GM12891 (cell line): ENCODE results near the gene SIK3.

Experiments used
- DNase-seq: peaks from one replicate; pipeline ENCODE4 v3.0.0; 2011; ENCODE audit warnings: low spot score; ENCODE audit not compliant: insufficient read length
- FAIRE-seq: peaks from 2 replicates; lab custom pipeline; 2011; peaks lifted over from hg19 to GRCh38; lab: Jason Lieb, UNC
- PAX5 ChIP-seq: IDR thresholded peaks from 2 replicates; pipeline ENCODE4 v1.6.1; 2011; ENCODE audit warnings: low read length, moderate library complexity, mild to moderate bottlenecking; ENCODE audit not compliant: insufficient read depth, severe bottlenecking
- POLR2A ChIP-seq: IDR thresholded peaks from 2 replicates; pipeline ENCODE4 v1.6.1; 2011; ENCODE audit warnings: low read depth, low read length, control low read depth
- POLR2AphosphoS5 ChIP-seq: IDR thresholded peaks from 2 replicates; pipeline ENCODE4 v1.6.1; 2011; ENCODE audit warnings: low read depth, low read length, control low read depth
- POU2F2 ChIP-seq: IDR thresholded peaks from 2 replicates; pipeline ENCODE4 v1.6.1; 2011; ENCODE audit warnings: low read depth, mild to moderate bottlenecking, control low read depth, low read length, moderate library complexity
- SPI1 ChIP-seq: IDR thresholded peaks from 2 replicates; pipeline ENCODE4 v1.6.1; 2011; ENCODE audit warnings: low read depth, low read length, control low read depth
- TAF1 ChIP-seq: IDR thresholded peaks from 2 replicates; pipeline ENCODE4 v1.6.1; 2011; ENCODE audit warnings: low read depth, low read length, control low read depth

SIK3 gene

DNA sequence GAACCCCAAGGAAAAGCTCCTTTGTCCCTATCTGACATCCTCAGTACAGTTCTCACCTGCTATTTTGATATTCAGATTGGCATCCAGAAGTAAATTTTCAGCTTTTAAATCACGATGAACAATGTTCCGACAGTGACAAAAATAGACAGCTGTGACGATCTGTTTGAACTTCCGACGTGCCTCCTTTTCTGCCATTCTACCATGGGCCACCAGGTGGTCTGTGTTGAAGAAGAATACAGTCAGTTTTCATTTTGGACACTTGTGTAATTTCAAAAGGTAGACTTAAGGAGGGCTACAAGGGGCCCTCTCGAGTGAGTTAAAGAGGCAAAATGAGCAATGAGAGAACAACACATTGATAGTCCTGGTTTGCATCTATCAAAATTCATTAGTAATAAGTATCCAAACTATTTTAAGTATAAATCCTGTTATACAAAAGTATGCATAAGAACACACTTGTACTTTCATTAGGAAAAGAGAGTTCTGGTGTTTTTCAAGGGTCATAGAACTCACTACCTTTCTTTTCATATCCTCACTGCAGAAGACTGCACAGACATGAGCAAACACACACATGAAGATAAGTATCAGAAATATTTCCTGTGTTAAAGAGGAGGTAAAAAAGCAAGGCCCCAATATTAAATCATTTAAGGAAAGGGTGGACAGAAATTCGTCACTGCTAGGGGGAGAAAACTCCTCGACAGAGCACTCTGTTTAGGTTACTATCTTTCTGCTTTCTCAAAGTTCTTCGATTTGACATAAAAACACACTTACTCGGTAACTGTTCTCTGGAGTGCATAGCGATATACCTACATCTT is 170.9 kb downstream of the SIK3 start:
- FAIRE-seq (peak; percentile 91), DNase-seq (no peak)

DNA sequence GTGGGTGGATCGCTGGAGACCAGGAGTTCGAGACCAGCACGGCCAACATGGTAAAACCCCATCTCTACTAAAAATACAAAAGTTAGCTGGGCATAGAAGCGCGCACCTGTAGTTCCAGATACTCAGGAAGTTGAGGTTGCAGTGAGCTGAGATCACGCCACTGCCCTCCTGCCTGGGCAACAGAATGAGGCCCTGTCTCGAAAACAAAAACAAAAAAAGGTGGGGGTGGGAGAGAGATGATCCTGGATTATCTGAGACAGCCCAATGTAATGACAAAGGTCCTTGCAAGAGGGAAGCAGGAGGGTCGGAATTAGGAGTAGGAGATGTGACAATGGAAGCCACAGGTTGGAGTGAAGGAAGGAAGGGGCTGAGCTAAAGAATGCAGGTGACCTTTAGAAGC is 173.2 kb downstream of the SIK3 start:
- TF ChIP-seq TAF1, result no peak
- no peak for TF ChIP-seq POLR2AphosphoS5
- FAIRE-seq (no peak), DNase-seq (no peak)

More for the DNA sequence above, 170.9 kb downstream of the SIK3 start:
- TF ChIP-seq PAX5 (no peak), POU2F2 (no peak), TAF1 (no peak), POLR2AphosphoS5 (no peak), SPI1 (no peak), POLR2A (no peak)

DNA sequence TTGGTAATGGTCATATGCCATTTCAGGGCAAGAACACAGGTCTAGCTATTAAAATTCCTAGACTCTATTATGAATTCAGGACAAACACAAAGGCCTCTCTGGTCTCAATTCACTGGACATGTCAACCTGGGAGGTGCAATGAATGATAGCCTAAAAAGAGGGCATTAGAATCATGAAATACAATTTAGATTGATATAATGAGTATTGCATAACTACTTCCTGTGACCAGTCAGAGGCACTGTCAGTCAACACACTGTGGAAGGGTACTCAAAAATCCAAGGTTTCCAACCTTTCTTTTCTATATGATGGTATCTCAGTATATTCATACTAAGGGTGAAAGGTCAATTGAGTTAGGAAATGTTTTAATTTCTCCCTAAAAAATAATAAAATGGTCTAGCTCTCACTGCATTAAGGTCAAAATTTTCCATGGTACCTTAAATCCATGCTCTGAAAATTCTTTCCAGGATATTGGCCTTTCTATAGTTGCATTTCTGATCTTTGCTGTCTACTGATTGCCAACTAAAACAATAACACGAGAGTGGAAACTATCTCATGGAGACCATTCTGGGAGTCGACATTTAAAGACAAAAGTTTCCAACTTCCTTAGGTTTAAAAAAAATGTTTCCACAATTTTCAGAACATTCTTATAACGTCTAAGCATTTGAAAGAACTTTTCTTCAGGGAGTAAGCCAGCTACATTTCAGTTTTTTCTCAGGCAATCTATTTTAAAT is 179.1 kb downstream of the SIK3 start:
- no peak for TF ChIP-seq POLR2AphosphoS5
- DNase-seq (no peak), FAIRE-seq (no peak)

DNA sequence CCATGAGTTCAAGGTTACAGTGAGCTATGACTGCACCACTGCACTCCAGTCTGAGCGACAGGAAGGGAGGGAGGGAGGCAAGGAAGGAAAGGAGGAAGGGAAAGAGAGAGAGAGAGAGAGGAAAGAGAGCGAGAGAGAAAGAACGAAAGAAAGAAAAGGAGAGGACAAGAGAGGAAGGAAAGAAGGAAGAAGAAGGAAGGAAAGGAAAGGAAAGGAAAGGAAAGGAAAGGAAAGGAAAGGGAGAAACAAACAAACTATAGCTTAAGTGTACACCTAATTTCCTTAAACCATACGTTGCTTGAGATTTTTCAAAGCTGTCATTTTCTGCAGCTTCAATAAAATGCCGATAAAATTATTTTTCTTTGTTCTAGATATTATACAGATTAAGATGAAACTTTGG is 180.6 kb downstream of the SIK3 start:
- DNase-seq, result no peak
- TF ChIP-seq POLR2AphosphoS5 (no peak), POU2F2 (no peak), SPI1 (no peak), PAX5 (no peak), POLR2A (no peak), TAF1 (no peak)
- no peak for FAIRE-seq

DNA sequence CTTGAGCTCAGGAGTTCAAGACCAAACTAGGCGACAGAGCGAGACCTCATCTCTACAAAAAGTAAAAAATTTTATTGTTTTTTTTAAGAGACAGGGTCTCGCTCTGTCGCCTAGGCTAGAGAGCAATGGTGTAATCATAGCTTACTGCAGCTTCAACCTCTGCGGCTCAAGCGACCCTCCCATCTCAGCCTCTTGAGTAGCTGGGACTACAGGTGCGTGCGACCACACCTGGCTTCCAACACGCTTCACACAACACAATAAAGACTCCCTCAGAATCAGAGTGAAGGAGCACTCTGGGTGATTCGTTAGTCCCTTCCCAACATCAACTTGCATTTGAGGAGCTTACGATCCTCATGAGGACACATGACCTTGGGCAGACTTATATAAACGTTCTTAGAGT is 181.3 kb downstream of the SIK3 start:
- DNase-seq, result no peak
- no peak for FAIRE-seq
- TF ChIP-seq TAF1 (no peak), POLR2A (no peak), SPI1 (no peak)

DNA sequence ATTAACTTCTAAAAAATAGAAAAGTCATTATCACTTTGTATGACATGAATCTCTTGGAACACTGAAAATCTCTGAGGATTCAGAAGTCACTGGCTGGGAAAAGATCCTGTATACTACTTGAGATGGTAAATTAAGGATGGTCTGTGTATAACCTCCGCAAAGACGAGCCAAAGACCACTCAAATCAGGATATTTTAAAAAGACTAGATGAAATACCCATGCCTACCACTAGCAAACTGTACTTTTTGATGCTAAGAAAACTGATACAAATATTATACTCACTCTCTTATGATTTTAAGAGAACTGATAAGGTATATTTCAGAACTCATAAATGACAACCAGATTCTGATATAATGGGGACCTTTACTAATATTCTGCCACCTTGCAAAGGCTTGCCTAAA is 182.2 kb downstream of the SIK3 start:
- FAIRE-seq (no peak), DNase-seq (no peak)
- TF ChIP-seq SPI1, result no peak
- TF ChIP-seq POU2F2, result no peak
- TF ChIP-seq POLR2A, result no peak
- TF ChIP-seq POLR2AphosphoS5, result no peak
- no peak for TF ChIP-seq PAX5
- no peak for TF ChIP-seq TAF1

DNA sequence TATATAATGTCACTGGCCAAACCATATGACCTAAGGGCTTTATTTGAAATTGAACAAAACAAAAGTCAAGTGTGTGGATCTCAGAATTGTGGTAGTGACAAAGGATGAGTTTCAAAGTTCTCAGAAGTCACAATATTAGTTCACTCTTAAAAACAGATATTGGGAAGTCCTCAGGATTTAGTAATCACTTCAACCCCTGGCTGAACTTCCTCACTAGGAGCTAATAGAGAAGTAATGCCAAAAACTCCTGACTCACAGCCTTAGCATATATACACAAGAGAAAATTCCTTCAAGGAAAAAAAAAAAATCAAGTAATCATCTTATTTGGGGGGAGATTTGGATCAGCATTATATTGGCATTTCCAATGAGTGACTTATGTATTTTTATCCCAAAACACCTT is 185.2 kb downstream of the SIK3 start:
- TF ChIP-seq PAX5, result no peak
- TF ChIP-seq TAF1, result no peak
- TF ChIP-seq POU2F2, result no peak
- no peak for TF ChIP-seq SPI1
- TF ChIP-seq POLR2A, result no peak
- TF ChIP-seq POLR2AphosphoS5, result no peak
- FAIRE-seq (no peak), DNase-seq (no peak)

DNA sequence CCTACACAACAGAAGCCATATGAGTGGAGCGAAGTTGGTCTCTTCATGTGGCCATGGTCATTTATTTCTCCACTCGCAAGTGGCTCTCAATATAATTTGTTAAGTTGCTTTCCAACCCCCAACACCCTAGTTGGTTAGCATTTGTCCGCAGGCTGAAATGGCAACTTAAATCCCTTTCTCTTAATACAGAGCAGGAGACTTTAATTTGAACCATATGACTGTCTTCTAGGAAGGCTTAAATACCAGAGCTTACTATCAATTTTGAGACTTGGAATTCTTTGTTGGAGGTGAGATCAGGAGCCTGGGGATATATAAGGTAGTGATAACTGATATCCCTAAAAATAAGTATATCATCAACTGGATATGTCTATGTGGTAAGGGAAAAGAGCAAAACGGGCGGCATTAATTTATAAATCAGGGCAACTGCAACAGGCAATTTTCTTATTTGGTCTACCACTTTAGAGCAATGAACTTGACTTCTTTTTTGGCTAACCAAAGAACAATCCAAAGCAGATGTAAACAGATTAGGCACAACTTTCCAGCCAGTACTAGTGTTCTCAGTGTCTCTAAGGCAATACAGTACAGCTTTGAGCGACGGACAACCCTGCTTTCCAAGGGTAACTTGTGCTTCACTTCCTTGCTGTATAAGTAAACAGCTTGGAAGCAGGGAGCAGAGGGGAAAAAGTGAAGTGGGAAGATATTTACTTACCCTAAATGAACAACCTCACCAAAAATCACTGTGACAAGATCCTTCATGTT is 186.1 kb downstream of the SIK3 start:
- DNase-seq (no peak), FAIRE-seq (peak; percentile 31)
- TF ChIP-seq POLR2AphosphoS5 (no peak), POU2F2 (no peak), PAX5 (no peak), POLR2A (no peak), TAF1 (no peak), SPI1 (no peak)

DNA sequence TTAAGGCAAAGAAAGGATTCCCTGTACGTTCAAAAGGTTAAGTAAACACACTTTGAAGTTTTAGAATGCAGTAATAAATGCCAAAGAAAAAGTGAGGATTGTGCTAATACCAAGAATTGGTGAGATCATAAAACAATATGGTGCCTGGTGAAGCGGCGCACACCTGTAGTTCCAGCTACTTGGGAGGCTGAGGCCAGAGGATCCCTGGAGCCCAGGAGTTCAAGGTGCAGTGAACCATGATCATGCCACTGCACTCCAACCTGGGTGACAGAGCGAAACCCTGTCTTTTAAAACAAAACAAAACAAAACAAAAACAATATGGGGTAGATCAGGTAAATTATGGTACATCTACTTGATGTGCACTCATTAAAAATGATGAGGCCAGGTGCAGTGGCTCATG is 187.4 kb downstream of the SIK3 start:
- no peak for FAIRE-seq
- no peak for DNase-seq
- TF ChIP-seq POLR2AphosphoS5 (no peak), PAX5 (no peak), POLR2A (no peak), SPI1 (no peak), TAF1 (no peak), POU2F2 (no peak)

DNA sequence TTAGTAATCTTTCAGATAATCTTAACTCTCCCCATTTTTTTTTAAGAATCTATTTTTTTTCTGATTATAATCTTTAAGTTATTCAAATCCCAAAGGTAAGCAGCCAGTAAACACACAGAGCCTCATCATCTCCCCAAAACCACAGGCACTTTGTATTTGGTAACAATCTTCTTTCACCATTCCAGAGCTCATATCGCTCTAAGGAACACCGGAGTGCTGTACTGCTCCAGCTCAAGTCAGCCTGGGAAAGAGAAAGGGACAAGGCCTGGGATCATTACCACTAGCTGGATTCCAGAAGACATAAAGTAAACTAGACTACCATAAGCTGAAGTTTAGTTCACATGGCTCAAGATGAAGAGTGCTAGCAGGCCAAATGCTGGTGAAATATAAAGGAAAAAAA is 187.8 kb downstream of the SIK3 start:
- no peak for TF ChIP-seq SPI1
- TF ChIP-seq POLR2AphosphoS5, result no peak
- no peak for TF ChIP-seq POU2F2
- TF ChIP-seq TAF1, result no peak
- TF ChIP-seq POLR2A, result no peak
- no peak for TF ChIP-seq PAX5
- DNase-seq (no peak), FAIRE-seq (no peak)
